ENCODE measurements around the gene HDAC2. TPM values are rescaled to one million over a fixed set of nuclear protein-coding genes. Genes with fewer than 3 reads are reported as not detected.
"Not testable (repeated sequence)": the region's sequence is repeated elsewhere in the genome, so short reads cannot be mapped to it uniquely, and the experiment has no call there.

HDAC2 gene
- total RNA-seq, 1 donor from 2014 or later, result 287 TPM

GRCh38 chr6:113989675-113990074 is 18.7 kb upstream of the HDAC2 start:
- Mint-ChIP-seq H3K4me1 (ENCODE audit: low read depth) (no peaks in the 10 kb centered on the region), H3K27ac (no peak overlapping the region), H3K36me3 (ENCODE audit: insufficient read depth) (no peaks in the 10 kb centered on the region), H3K4me3 (ENCODE audit: low read depth) (no peak overlapping the region), H3K9me3 (ENCODE audit: low read depth) (peaks cover 9% of the 10 kb centered on the region), H3K27me3 (no peaks in the 10 kb centered on the region)
- TF ChIP-seq CTCF (IDR thresholded peaks at IDR 0.05; ENCODE audit: unreplicated experiment), result no peak
- no peak for DNase-seq (ENCODE audit: low spot score, unreplicated experiment)

- not testable (repeated sequence) for H3K4me3 Mint-ChIP-seq (ENCODE audit: low read depth); H3K27me3 Mint-ChIP-seq; H3K27ac Mint-ChIP-seq; DNase-seq (ENCODE audit: low spot score, unreplicated experiment); H3K36me3 Mint-ChIP-seq (ENCODE audit: insufficient read depth); H3K4me1 Mint-ChIP-seq (ENCODE audit: low read depth); H3K9me3 Mint-ChIP-seq (ENCODE audit: low read depth)
Observed at GRCh38 chr6:113982675-113983074, 11.7 kb upstream of the HDAC2 start.

- H3K27ac Mint-ChIP-seq, result no peak overlapping the region
- DNase-seq (ENCODE audit: low spot score, unreplicated experiment), result no peak
- no peak overlapping the region for H3K4me3 Mint-ChIP-seq (ENCODE audit: low read depth)
- H3K4me1 Mint-ChIP-seq (ENCODE audit: low read depth), result no peaks in the 10 kb centered on the region
- no peaks in the 10 kb centered on the region for H3K27me3 Mint-ChIP-seq
- H3K36me3 Mint-ChIP-seq (ENCODE audit: insufficient read depth), result no peaks in the 10 kb centered on the region
- no peak for TF ChIP-seq CTCF (IDR thresholded peaks at IDR 0.05; ENCODE audit: unreplicated experiment)
- H3K9me3 Mint-ChIP-seq (ENCODE audit: low read depth), result no peaks in the 10 kb centered on the region
Observed at GRCh38 chr6:113982055-113982550, 11.2 kb upstream of the HDAC2 start.

GRCh38 chr6:113980937-113981554 is 10.1 kb upstream of the HDAC2 start:
- Mint-ChIP-seq H3K27ac (no peak overlapping the region), H3K27me3 (no peaks in the 10 kb centered on the region), H3K9me3 (ENCODE audit: low read depth) (no peaks in the 10 kb centered on the region), H3K36me3 (ENCODE audit: insufficient read depth) (no peaks in the 10 kb centered on the region), H3K4me3 (ENCODE audit: low read depth) (no peak overlapping the region), H3K4me1 (ENCODE audit: low read depth) (no peaks in the 10 kb centered on the region)
- TF ChIP-seq CTCF (IDR thresholded peaks at IDR 0.05; ENCODE audit: unreplicated experiment), result peak; percentile 67
- no peak for DNase-seq (ENCODE audit: low spot score, unreplicated experiment)

GRCh38 chr6:113979937-113980336 is 9.0 kb upstream of the HDAC2 start:
- no peak for DNase-seq (ENCODE audit: low spot score, unreplicated experiment)
- H3K9me3 Mint-ChIP-seq (ENCODE audit: low read depth), result no peaks in the 10 kb centered on the region
- no peaks in the 10 kb centered on the region for H3K4me1 Mint-ChIP-seq (ENCODE audit: low read depth)
- H3K36me3 Mint-ChIP-seq (ENCODE audit: insufficient read depth), result no peaks in the 10 kb centered on the region
- H3K27me3 Mint-ChIP-seq, result no peaks in the 10 kb centered on the region
- H3K4me3 Mint-ChIP-seq (ENCODE audit: low read depth), result no peak overlapping the region
- no peak overlapping the region for H3K27ac Mint-ChIP-seq
- no peak for TF ChIP-seq CTCF (IDR thresholded peaks at IDR 0.05; ENCODE audit: unreplicated experiment)

- Mint-ChIP-seq H3K4me1 (ENCODE audit: low read depth) (no peaks in the 10 kb centered on the region), H3K27me3 (no peaks in the 10 kb centered on the region), H3K4me3 (ENCODE audit: low read depth) (no peak overlapping the region), H3K27ac (no peak overlapping the region), H3K9me3 (ENCODE audit: low read depth) (no peaks in the 10 kb centered on the region), H3K36me3 (ENCODE audit: insufficient read depth) (no peaks in the 10 kb centered on the region)
- TF ChIP-seq CTCF (IDR thresholded peaks at IDR 0.05; ENCODE audit: unreplicated experiment), result no peak
- DNase-seq (ENCODE audit: low spot score, unreplicated experiment), result no peak
Observed at GRCh38 chr6:113978084-113978675, 7.2 kb upstream of the HDAC2 start.

All from progenitor cell of endocrine pancreas (in vitro differentiated cells).